GM23338 (cell line): ENCODE measurements around the gene OR52N2. TPM values are rescaled to one million over a fixed set of nuclear protein-coding genes. Genes with fewer than 3 reads are reported as not detected.

Source experiments
- CREB1 ChIP-seq: fragments of 250-450 bp; sonication (Bioruptor Pico); IDR thresholded peaks from 2 replicates; pipeline ENCODE4 v1.5.0; 2020; ENCODE audit warnings: low read depth, mild to moderate bottlenecking, moderate library complexity
- EZH2phosphoT487 ChIP-seq: fragments of 200-600 bp; sonication (generic); IDR thresholded peaks from one replicate; pipeline ENCODE4 v1.8.1; 2018; ENCODE audit warnings: antibody characterized with exemption; ENCODE audit not compliant: unreplicated experiment
- NANOG ChIP-seq: IDR thresholded peaks from 2 replicates; pipeline ENCODE4 v1.6.1; 2016; ENCODE audit warnings: antibody characterized with exemption, borderline replicate concordance
- POLR2AphosphoS5 ChIP-seq: IDR thresholded peaks from 2 replicates; pipeline ENCODE4 v1.6.1; 2016; ENCODE audit warnings: antibody characterized with exemption, low read depth
- REST ChIP-seq: IDR thresholded peaks from one replicate; pipeline ENCODE4 v1.6.1; 2018; ENCODE audit warnings: antibody characterized with exemption; ENCODE audit not compliant: unreplicated experiment
- ZNF331 ChIP-seq: fragments of 250-450 bp; sonication (Bioruptor Pico); IDR thresholded peaks from 2 replicates; pipeline ENCODE4 v1.5.0; 2020; ENCODE audit warnings: low read depth, mild to moderate bottlenecking, moderate library complexity
- polyA plus RNA-seq: library from polyadenylated mRNA; unstranded; fragments of >200 nt; fragmentation: Nextera tagmentation; extraction: Ambion mirVana; gene quantifications from 2 replicates; pipeline ENCODE4 v1.2.1, GENCODE V29; 2016
- total RNA-seq: library from RNA; depleted of rRNA; stranded (reverse); fragments of >200 nt; shearing (Covaris generic); gene quantifications from 2 replicates; pipeline ENCODE4 v1.2.3, GENCODE V29; 2014
- TF ChIP-seq, protein P1 (sequence below): fragments of 250-450 bp; sonication (Bioruptor Pico); IDR thresholded peaks from 2 replicates; pipeline ENCODE4 v1.5.0; 2020; ENCODE audit warnings: mild to moderate bottlenecking, moderate library complexity
- TF ChIP-seq, protein P2 (sequence below): IDR thresholded peaks from 2 replicates; pipeline ENCODE4 v1.6.1; 2016; ENCODE audit warnings: antibody characterized with exemption

Gene OR52N2
- total and polyA plus RNA-seq, 2 experiments from 2014 or later = 0.19 TPM; not detected in 1

GRCh38 chr11:5767056-5767455 is 41.7 kb upstream of the OR52N2 start (continued):
- TF ChIP-seq, protein P1, sequence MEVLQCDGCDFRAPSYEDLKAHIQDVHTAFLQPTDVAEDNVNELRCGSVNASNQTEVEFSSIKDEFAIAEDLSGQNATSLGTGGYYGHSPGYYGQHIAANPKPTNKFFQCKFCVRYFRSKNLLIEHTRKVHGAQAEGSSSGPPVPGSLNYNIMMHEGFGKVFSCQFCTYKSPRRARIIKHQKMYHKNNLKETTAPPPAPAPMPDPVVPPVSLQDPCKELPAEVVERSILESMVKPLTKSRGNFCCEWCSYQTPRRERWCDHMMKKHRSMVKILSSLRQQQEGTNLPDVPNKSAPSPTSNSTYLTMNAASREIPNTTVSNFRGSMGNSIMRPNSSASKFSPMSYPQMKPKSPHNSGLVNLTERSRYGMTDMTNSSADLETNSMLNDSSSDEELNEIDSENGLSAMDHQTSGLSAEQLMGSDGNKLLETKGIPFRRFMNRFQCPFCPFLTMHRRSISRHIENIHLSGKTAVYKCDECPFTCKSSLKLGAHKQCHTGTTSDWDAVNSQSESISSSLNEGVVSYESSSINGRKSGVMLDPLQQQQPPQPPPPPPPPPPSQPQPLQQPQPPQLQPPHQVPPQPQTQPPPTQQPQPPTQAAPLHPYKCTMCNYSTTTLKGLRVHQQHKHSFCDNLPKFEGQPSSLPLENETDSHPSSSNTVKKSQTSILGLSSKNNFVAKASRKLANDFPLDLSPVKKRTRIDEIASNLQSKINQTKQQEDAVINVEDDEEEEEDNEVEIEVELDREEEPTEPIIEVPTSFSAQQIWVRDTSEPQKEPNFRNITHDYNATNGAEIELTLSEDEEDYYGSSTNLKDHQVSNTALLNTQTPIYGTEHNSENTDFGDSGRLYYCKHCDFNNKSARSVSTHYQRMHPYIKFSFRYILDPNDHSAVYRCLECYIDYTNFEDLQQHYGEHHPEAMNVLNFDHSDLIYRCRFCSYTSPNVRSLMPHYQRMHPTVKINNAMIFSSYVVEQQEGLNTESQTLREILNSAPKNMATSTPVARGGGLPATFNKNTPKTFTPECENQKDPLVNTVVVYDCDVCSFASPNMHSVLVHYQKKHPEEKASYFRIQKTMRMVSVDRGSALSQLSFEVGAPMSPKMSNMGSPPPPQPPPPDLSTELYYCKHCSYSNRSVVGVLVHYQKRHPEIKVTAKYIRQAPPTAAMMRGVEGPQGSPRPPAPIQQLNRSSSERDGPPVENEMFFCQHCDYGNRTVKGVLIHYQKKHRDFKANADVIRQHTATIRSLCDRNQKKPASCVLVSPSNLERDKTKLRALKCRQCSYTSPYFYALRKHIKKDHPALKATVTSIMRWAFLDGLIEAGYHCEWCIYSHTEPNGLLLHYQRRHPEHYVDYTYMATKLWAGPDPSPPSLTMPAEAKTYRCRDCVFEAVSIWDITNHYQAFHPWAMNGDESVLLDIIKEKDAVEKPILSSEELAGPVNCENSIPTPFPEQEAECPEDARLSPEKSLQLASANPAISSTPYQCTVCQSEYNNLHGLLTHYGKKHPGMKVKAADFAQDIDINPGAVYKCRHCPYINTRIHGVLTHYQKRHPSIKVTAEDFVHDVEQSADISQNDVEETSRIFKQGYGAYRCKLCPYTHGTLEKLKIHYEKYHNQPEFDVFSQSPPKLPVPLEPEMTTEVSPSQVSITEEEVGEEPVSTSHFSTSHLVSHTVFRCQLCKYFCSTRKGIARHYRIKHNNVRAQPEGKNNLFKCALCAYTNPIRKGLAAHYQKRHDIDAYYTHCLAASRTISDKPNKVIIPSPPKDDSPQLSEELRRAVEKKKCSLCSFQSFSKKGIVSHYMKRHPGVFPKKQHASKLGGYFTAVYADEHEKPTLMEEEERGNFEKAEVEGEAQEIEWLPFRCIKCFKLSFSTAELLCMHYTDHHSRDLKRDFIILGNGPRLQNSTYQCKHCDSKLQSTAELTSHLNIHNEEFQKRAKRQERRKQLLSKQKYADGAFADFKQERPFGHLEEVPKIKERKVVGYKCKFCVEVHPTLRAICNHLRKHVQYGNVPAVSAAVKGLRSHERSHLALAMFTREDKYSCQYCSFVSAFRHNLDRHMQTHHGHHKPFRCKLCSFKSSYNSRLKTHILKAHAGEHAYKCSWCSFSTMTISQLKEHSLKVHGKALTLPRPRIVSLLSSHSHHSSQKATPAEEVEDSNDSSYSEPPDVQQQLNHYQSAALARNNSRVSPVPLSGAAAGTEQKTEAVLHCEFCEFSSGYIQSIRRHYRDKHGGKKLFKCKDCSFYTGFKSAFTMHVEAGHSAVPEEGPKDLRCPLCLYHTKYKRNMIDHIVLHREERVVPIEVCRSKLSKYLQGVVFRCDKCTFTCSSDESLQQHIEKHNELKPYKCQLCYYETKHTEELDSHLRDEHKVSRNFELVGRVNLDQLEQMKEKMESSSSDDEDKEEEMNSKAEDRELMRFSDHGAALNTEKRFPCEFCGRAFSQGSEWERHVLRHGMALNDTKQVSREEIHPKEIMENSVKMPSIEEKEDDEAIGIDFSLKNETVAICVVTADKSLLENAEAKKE (CRISPR knock-in tag) = no peak
- TF ChIP-seq CREB1 (CRISPR knock-in tag) (no peak), ZNF331 (no peak), NANOG (no peak), REST (no peak), EZH2phosphoT487 (no peak), POLR2AphosphoS5 (no peak)
- TF ChIP-seq, protein P2, sequence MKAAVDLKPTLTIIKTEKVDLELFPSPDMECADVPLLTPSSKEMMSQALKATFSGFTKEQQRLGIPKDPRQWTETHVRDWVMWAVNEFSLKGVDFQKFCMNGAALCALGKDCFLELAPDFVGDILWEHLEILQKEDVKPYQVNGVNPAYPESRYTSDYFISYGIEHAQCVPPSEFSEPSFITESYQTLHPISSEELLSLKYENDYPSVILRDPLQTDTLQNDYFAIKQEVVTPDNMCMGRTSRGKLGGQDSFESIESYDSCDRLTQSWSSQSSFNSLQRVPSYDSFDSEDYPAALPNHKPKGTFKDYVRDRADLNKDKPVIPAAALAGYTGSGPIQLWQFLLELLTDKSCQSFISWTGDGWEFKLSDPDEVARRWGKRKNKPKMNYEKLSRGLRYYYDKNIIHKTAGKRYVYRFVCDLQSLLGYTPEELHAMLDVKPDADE = no peak
